CD4-positive, alpha-beta T cell treated with Interleukin-17A for 1 hour (primary cell): ENCODE results near the gene TSPAN15.
A peak's percentile ranks its signal among the peaks of the same experiment; 100 is the strongest.

Experiments
- DNase-seq: peaks from one replicate; pipeline ENCODE4 v3.0.0-alpha.2; 2020

TSPAN15 gene

DNA sequence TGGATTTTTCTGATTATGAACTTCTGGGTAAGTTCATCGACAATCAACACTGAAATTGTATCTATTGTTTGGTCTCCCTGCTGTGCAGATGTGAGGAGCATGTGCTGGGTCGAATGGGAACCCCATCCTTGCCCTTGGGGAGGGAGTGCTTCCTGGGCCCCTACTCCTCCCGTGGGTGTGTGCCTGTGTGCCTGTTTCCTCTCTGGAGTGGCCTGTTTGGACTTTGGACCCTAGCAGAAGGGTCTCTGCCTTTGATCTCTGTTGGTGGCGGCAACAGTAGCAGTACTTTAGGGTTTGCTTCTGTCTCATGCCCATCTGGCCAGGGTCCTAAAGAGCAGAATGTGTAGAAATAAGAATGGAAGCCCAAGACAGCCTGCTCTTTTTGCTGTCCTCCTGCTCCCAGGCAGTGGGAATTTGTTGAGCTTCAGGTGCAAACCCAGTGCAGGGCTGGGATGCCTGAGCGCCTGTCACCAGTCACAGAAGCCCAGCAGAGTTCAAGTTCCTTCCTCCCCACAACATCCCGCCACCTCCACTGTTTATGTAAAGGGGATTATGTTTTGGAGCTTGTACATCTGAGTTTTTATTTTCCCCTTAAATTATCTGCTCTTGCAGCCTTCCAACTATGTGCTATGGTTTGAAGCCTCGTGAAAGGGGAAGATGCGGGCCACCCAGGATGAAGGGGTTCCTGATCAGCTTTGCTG lies 33.1 kb upstream of the TSPAN15 start:
- DNase-seq, result no peak

DNA sequence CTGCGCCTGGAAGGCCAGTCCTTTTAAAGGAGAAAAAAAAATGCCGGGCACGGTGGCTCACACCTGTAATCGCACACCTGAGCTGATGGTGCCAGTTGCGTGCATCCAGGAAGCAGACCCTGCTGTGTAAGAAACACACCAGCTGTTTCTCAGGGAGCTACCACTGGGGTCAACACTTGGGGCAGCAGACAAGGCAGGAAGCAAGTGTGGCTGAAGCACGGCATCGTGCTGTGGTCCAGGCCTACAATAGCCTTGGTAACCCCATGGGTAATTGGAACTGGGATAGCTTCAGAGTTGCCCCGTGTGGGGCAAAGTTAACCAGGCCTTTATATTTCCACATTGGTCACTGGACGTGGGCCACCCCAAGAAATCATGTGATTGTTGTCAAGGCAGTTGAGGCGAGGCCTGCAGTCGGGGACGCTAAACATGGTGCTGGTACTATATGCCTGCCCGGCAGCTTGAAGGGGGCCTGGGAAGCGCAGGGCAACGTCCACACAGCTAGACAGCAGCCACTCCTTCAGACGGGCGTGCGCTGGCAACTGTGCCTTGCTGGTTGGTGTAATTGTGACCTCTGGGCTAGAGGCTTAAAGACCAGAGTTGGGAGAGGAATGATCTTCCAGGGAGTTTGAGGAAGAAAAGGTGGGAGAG lies 32.0 kb upstream of the TSPAN15 start:
- DNase-seq, result no peak

DNA sequence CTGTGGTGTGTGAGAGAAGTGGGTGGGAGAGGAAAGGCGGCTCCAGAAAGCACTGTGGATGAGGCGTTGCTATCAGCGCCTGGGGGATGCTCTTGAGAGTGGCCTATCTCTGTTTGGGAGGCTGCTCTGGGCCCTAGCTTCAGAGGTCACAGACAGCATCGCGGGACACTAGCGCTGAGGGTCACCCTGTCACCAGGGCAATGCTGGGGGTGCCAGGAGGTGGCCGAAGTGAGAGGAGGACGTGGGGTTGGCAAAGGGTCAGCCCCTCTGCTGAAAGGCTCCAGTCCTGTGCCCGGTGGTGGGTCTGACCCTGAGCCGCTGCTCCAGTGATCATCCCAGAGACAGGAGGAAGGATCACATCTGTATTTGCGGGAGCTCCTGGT lies 31.5 kb upstream of the TSPAN15 start:
- DNase-seq, result no peak

DNA sequence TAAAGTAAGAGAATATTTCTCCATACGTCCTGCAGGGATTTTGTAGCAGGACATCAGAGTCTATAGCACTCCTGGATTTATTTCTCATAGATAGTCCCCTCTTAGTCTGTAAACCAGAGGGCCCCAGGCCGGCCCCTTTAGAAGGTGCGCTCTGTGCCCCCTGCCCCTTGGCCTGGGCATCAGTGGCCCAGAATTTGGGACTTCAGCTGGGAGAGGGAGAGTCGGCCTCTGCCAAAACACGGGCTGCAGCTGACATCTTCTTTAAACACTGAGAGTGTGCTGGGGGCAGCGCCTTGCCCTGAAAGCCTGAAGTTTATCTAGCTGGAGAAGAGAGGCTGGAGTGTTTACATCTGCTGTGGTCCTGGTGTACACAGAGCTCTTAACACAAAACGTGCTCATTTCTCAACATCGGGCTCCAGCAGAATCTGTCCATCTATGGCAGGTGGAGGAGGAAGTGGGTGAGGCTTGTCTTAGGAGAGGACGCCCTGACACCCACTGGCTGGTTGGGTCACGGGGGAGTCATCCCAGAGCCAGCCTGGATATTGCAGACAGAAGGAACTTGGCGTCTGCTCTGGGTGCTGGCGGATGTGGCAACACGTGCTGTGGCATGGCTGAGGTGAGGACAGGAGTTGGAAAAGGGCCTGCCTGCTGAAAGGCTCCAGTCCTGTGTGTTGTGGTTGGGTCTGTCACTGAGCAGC lies 29.5 kb upstream of the TSPAN15 start:
- no peak for DNase-seq

DNA sequence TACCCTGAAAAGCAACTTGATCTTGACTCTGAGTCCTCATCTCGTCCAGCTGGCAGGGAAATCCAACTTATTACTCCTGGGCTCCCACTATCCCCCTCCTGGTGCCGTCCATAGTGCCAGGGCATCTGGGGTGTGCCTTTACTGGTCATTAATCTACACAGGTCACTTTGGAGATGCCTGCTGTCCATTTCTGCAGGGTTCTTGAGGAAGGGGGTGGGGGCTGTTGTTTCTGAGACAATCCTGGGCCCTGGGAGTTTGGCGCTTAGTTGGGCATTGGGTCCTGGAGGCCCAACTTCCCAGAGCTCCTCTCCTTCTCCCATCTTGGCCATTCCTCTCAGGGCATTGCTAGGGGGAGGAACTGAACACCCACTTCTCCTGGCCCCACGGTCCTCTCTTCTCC lies 28.6 kb upstream of the TSPAN15 start:
- no peak for DNase-seq

DNA sequence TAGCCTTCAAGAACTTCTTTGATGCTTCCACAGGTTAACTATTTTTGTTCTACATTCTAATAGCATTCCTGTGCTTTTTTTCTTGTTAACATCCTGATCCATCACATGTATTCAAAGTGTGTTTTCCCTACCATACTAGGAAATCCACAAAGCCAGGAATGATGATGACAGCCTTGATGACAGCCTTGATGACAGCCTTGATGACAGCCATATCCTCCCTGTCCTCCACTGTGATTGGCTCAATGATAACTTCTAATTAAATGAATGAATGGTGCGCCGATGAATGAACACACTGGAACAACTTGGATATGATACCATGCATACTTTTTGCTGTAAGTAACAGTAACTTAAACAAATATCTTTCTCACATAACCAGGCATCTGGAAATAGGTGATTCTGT lies 26.2 kb upstream of the TSPAN15 start:
- DNase-seq, result no peak

DNA sequence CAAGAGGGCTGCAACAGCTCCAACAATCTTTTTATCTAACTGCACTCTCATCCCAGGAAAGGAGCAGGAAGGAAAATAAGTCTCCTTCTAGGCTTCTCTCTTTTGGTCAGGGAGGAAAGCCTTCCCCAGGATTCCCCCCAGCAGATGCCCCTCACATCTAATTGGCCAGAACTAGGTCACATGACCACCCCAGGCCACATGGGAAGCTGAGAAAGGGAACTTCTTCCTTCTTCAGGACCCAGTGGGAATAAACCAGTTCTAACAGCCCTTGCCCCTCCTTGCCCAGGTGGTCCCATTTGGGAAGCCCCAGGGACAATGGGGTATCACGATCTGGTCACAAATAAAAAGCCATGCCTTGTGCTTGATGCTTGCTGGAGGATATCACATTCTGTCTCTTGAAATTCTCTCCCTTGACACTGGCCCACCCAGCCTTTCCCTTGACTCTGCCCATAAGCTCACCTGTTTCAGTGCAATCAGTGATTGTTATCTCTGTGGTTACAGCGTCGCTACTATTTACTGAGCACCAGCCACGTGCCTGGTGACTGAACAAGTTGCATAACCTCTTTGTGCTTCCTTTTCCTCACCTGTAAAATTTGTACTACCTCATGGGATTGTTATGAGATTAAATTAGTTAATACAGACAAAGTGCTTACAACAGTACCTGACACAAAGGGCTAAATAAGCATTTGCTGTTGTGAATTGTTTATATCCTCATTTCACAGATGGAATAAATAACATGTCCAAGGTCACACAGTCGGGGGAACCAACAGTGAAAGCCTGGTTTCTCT lies 25.6 kb upstream of the TSPAN15 start:
- peak; percentile 83 for DNase-seq

DNA sequence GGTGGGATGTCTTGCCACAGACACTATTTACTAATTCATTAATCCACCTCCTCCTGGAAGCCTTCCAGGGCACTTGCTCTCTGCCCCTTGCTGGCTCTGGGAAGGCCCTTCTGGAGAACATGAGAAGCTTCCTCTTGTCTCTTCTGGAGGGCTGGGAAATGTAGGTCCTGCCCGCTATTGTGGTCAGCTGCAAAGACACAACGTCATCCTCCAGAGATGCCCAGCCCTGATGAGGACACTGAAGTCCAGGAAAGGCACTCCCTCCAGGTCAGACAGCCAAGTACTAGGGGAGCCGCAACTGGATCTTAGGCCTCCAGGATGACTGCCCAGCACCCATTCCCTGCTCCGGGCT lies 24.9 kb upstream of the TSPAN15 start:
- no peak for DNase-seq

DNA sequence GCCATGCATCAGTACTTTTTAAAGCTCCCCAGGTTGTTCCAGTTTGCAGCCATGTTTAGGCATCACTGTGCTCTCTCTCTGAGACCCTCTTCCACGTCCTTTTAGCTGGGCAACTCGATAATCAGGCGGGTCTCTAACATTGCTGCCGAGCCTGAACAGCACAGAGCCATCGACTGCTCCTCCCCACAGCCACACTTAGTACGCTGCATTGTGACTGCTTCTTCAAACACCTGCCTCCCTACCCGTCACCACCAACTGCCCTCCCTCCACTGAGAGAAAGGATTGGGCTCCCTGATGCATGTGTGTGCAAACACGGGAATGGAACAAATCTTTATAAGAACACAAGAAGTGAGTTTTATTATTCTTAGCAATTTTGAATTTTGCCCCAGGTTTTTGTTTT lies 23.1 kb upstream of the TSPAN15 start:
- DNase-seq, result no peak

DNA sequence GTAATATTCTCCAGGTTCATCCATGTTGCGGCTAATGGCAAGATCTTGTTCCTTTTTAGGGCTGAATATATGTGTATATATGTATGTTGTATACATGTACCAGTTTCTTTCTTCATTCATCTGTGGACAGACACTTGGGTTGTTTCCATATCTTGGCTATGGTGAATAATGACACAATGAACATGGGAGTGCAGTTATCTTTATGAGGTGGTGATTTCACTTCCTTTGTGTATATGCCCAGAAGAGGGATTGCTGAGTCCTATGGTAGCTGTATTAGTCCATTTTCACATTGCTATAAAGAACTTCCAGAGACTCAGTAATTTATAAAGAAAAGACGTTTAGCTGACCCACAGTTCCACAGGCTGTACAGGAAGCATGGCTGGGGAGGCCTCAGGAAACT lies 17.1 kb upstream of the TSPAN15 start:
- no peak for DNase-seq

DNA sequence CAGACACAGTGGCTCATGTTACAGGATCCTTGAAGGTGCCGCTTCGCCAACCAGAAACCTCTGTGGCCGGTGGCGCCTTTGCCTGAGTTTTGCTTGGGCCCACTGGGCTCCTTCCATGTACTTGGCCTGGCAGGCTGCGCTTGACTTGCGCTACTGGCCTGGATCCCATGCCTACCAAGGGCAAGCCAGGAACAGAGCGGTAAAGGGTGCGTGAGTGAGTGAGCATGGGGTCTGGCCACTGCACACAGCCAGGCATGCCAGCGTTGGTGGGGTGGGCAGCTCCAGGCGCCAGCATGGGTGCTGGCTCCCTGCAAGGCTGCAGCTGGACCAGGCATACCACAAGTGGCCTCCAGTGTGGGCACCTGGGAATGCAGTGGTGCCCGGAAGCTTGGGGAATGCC lies 16.3 kb upstream of the TSPAN15 start:
- no peak for DNase-seq

DNA sequence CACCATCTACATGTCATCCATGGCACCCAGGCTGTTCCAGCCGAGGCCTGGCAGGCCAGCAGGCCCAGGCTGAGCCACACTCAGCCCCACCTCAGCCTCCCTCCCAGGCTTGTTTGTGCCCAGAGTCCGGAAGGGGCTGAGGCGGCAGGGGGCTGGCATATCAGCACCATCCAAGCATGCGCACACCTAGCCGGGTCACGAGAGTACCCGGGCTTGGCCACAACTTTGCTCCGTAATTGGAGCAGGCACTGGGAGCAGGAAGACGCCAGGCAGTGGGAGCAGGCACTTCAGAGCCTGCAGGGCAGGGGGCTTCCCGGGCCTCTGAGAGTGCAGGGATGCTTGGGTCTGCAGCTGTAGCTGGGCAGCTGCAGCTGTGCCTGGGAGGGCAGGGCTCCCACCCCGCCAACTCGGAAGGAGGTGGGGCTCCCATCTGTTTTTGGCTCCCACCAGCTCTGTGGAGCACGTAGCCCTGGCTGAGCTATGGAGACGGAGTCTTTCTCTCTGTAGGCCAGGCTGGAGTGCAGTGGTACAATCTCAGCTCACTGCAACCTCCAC lies 15.2 kb upstream of the TSPAN15 start:
- no peak for DNase-seq

DNA sequence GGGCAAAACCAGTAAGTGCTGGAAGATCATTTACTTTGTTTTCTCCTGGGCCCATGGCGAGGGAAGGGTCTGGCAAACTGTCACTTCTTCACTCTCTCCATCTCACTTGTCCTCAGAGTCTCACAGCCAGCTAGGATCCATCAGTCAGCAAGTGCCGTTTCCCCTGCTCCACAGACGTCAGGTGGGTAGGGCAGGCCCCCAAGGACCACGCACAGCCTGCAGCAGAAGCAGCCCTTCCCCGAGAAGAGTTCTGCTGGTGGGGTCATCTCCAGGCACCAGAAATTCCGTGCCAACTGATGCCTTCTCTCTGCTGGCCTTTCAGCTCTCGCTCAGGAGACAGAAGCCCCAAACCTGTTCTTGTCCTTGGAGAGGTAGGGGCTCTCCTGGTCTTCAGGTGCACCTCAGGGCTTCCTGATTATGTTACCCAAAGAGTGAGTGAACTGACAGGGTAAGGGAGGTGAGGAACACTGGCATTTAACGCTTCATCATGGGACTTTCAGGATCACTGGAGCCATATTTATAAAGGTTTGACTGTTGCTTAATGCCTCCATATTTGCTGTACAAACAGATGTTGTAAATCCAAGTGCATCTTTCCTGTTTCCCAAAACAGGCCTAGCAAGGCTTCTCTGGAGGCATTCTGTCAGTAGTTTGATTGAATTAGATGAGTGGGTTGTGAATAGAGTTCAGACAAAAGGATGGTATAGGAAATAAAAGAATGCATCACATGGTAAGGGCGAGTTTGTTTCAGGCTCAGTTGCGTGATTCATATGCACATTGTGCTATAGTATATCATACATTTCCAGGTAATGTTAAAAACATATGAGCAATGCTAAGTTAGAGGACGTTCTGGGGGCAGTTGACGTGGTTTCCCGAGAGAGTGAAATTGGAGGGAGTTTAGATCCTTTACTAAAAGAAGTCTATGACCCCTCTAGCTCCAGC lies 13.7 kb upstream of the TSPAN15 start:
- no peak for DNase-seq

DNA sequence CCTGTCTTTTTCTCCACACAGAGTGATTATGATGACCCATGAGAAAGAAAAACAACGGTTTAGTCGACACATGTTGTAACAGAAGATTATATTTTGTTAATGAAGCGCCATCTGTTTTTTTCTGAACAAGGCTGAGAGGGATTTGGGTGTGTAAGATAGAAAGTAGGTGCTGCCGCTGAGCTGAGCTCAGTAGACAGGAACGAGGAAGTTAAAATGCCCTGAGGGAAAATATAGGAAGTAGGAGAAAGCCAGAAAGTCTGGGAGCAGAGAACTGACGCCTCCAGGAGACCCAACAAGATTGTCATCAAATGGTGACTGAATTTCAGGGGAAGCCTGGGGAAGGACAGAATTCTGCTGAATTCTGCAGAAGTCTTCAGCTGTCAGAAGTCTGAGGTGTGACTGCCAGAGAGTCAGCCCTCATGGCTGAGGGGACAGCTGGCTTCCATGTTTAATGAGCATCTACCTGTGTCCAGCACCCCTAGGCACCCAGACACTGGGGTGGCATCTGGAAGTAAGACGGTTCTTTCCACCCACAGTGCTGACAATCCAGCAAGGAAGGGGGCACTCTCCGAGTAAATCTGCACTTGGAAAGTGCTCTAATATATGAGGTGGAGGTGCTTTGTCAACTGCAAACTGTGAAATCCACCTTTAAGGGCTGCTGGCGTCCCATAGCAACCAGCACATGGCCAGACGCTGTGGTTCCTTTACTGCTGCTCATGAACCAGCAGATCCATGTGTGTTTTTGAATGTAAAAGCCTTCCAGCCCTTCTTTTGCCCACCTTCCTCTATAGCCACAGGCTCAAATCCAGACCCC lies 12.5 kb upstream of the TSPAN15 start:
- DNase-seq, result no peak

DNA sequence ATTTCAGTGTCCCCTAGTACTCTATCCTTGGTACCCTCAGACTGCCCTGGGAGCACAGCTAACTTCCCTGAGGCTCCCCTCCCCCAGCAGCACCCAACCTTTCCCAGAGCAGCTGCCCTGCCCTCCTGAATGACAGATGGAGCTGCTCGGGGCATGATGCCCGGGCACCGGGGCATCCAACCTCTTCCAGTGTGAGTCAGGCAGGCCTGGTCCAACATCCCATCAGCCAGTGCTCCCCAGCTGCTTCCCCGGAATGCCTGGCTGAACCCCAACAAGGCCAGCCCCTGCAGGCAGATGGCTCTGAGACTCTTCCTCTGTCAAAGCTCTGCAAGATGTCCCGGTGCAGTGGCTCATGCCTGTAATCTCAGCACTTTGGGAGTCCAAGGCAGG lies 11.9 kb upstream of the TSPAN15 start:
- no peak for DNase-seq

DNA sequence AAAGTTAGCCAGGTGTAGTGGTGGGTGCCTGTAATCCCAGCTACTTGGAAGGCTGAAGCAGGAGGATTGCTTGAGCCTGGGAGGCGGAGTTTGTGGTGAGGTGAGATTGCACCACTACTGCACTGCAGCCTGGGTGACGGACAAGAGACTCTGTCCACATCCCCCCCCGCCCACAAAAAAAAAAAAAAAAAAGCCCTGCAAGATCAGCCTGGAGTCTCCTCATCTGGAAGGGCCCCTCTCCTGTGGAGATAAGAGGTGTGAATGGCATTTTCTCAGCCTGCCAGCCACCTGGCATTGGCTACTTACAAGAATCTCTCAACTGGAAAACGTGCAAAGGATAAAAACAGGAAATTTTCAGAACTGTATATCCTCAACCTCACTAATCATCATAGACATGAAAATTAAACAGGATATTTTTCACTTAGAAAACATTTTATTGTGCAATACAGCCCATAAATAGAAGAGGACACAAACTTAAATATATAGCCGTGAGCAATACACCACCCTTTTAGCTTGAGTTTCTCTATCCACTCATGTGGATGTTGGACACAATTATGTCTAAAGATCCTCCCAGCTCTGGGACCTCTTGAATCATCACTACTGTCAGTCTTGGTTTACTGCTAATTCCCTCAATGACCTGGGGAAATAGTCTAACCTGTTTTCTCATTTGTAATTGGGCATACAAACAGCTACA lies 11.3 kb upstream of the TSPAN15 start:
- DNase-seq, result no peak

DNA sequence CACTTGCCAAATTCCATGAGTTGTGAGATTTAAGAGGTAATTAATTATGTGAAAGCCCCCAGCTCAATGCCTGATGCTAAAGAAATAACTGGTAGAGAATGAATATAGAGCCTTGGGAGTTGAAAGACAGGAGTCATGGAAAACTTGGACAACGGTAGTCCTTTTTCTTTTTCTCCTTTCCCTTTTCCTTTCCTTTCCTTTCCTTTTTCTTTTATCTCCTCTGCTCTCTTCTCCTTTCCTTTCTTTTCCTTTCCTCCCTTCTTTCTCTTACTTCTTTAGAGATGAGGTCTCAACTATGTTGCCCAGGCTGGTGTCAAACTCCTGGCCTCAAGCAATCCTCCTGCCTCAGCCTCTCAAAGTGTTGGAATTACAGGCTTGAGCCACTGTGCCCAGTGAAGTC lies 7.9 kb upstream of the TSPAN15 start:
- no peak for DNase-seq

DNA sequence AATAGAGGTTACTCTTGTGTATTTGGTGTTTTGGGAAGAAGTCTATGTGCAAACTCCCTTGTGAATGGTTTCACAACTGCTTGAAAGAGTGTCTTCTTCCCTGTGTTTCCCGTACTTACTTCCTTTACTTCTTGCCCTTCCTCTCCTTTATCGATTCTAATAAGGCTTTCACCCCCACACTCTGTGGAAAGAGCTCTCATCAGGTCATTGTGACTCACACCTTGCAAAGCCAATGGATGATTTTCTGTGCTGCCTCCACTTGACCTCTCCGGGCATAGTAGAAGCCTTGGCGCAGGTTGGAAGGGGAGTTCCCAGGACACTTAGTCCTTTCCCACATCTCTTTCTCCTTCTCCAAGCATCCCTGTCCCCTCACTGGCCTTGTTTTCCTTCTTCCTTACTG lies 6.2 kb upstream of the TSPAN15 start:
- no peak for DNase-seq

DNA sequence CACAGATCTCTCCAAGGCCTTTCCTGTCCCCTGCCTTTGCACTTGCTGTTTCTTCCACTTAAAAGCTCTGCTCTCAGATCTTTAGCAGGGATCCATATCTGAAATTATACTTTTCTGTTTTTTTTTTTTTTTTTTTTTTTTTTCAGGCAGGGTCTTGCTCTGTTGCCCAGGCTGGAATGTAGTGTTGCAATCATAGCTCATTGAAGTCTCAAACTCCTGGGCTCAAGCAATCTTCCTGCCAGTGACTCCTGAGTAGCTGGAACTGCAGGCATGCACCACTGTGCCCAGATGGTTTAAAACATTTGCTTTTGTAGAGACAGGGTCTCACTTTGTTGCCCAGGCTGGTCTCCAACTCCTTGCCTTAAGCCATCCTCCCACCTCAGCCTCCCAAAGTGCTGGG lies 5.0 kb upstream of the TSPAN15 start:
- no peak for DNase-seq

DNA sequence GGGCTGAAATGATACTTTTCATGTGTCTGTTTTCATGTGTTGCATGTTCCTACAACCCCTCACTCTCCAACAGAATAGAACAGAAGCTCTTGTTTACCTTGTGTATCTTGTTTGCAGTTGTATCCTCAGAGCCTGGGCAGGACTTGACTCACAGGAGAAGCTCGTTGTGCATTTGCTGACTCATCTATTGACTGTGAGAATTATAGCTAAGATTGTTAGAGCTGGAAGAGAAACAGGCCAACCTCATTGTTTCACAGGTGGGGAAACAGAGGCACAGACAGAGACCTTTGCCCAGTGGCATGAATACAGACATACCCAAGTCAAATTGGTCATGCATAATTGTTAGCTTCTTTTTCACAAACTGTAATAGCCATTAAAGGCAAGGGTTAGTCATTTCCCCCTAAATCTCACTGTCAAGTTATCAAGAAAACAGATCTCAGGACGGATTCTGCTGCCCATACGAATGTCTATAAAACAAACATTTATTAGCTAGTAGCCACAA lies 4.6 kb upstream of the TSPAN15 start:
- no peak for DNase-seq

DNA sequence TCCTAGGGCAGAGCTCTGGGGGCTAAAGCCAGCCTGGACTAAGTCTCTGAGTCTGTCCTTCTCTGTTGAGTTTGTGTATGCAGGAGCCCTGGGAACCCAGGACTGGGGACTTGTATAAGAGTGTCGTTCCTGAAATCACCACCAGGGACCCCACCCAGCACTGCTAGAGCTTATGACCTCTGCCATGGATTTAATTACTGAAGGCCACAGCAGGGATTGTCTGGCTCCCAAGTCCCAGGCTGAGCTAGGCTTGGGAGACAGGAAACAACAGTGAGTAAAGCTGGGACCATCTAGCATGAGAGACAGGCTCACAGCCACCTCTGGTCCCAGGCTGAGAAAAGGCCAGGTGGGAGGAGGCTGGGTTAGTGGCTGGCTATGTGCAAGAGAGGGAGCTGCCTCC lies 1.4 kb upstream of the TSPAN15 start:
- peak; percentile 65 for DNase-seq
